ENCODE measurements around the gene KRAS.

- TF ChIP-seq EZH2 (IDR thresholded peaks at IDR 0.05; ENCODE audit: low read depth) (no peak), CTCF (conservative IDR thresholded peaks at IDR 0.05) (no peak)
Measured at GRCh38 chr12:25208554-25208953, 42.2 kb downstream of the KRAS start.

Data from PC-9 (cell line).